Measurements from ENCODE around the gene MET.
"Not testable (repeated sequence)": the region's sequence is repeated elsewhere in the genome, so short reads cannot be mapped to it uniquely, and the experiment has no call there.

MET gene

GRCh38 chr7:116802746-116803152 lies 130.8 kb downstream of the MET start:
- H3K9ac ChIP-seq (ENCODE audit: low read depth, low read length): no peak overlapping the region
- no peaks in the 10 kb centered on the region for H3K36me3 ChIP-seq (ENCODE audit: insufficient read depth, low read length)
- no peak overlapping the region for H3K27ac ChIP-seq (ENCODE audit: low read depth, low read length)
- no peak overlapping the region for H3K4me3 ChIP-seq (ENCODE audit: low read length)
- peaks cover 7% of the 10 kb centered on the region for H3K4me1 ChIP-seq (ENCODE audit: insufficient read depth, low read length)
- no peaks in the 10 kb centered on the region for H3K9me3 ChIP-seq (ENCODE audit: insufficient read depth, low read depth, low read length)
- WGBS: 59% methylated on average over 5 of the region's 5 CpGs
- H3K27me3 ChIP-seq (ENCODE audit: insufficient read depth, low read length): no peaks in the 10 kb centered on the region

- Histone ChIP-seq H3K9me3 (ENCODE audit: insufficient read depth, low read depth, low read length) (no peaks in the 10 kb centered on the region), H3K4me3 (ENCODE audit: low read length) (no peak overlapping the region), H3K27ac (ENCODE audit: low read depth, low read length) (no peak overlapping the region), H3K9ac (ENCODE audit: low read depth, low read length) (no peak overlapping the region), H3K4me1 (ENCODE audit: insufficient read depth, low read length) (peaks cover 10% of the 10 kb centered on the region), H3K36me3 (ENCODE audit: insufficient read depth, low read length) (no peaks in the 10 kb centered on the region), H3K27me3 (ENCODE audit: insufficient read depth, low read length) (no peaks in the 10 kb centered on the region)
- 93% methylated on average over 3 of the region's 3 CpGs for WGBS
Observed at GRCh38 chr7:116804471-116804870, 132.5 kb downstream of the MET start.

GRCh38 chr7:116805100-116805544 lies 133.1 kb downstream of the MET start:
- Histone ChIP-seq H3K27ac (ENCODE audit: low read depth, low read length) (no peak overlapping the region), H3K36me3 (ENCODE audit: insufficient read depth, low read length) (no peaks in the 10 kb centered on the region), H3K9ac (ENCODE audit: low read depth, low read length) (no peak overlapping the region), H3K4me1 (ENCODE audit: insufficient read depth, low read length) (peaks cover 15% of the 10 kb centered on the region), H3K27me3 (ENCODE audit: insufficient read depth, low read length) (no peaks in the 10 kb centered on the region), H3K4me3 (ENCODE audit: low read length) (no peak overlapping the region), H3K9me3 (ENCODE audit: insufficient read depth, low read depth, low read length) (no peaks in the 10 kb centered on the region)
- 94% methylated on average over 7 of the region's 7 CpGs for WGBS

- no peak overlapping the region for H3K9ac ChIP-seq (ENCODE audit: low read depth, low read length)
- H3K4me1 ChIP-seq (ENCODE audit: insufficient read depth, low read length): peaks cover 15% of the 10 kb centered on the region
- no peak overlapping the region for H3K4me3 ChIP-seq (ENCODE audit: low read length)
- H3K36me3 ChIP-seq (ENCODE audit: insufficient read depth, low read length): no peaks in the 10 kb centered on the region
- H3K27me3 ChIP-seq (ENCODE audit: insufficient read depth, low read length): no peaks in the 10 kb centered on the region
- no peaks in the 10 kb centered on the region for H3K9me3 ChIP-seq (ENCODE audit: insufficient read depth, low read depth, low read length)
- WGBS: 94% methylated on average over 6 of the region's 7 CpGs
- no peak overlapping the region for H3K27ac ChIP-seq (ENCODE audit: low read depth, low read length)
Observed at GRCh38 chr7:116806046-116806944, 134.3 kb downstream of the MET start.

GRCh38 chr7:116807011-116807560 lies 135.1 kb downstream of the MET start:
- WGBS: 96% methylated on average over 2 of the region's 3 CpGs
- H3K9ac ChIP-seq (ENCODE audit: low read depth, low read length): no peak overlapping the region
- H3K4me3 ChIP-seq (ENCODE audit: low read length): no peak overlapping the region
- no peak overlapping the region for H3K27ac ChIP-seq (ENCODE audit: low read depth, low read length)
- H3K9me3 ChIP-seq (ENCODE audit: insufficient read depth, low read depth, low read length): no peaks in the 10 kb centered on the region
- H3K36me3 ChIP-seq (ENCODE audit: insufficient read depth, low read length): no peaks in the 10 kb centered on the region
- H3K4me1 ChIP-seq (ENCODE audit: insufficient read depth, low read length): peaks cover 16% of the 10 kb centered on the region
- H3K27me3 ChIP-seq (ENCODE audit: insufficient read depth, low read length): no peaks in the 10 kb centered on the region

- H3K36me3 ChIP-seq (ENCODE audit: insufficient read depth, low read length): no peaks in the 10 kb centered on the region
- H3K9me3 ChIP-seq (ENCODE audit: insufficient read depth, low read depth, low read length): no peaks in the 10 kb centered on the region
- 88% methylated on average over 1 of the region's 1 CpG for WGBS
- no peak overlapping the region for H3K4me3 ChIP-seq (ENCODE audit: low read length)
- H3K27ac ChIP-seq (ENCODE audit: low read depth, low read length): no peak overlapping the region
- no peak overlapping the region for H3K9ac ChIP-seq (ENCODE audit: low read depth, low read length)
- H3K27me3 ChIP-seq (ENCODE audit: insufficient read depth, low read length): no peaks in the 10 kb centered on the region
- H3K4me1 ChIP-seq (ENCODE audit: insufficient read depth, low read length): peaks cover 10% of the 10 kb centered on the region
Observed at GRCh38 chr7:116809636-116810266, 137.8 kb downstream of the MET start.

- Histone ChIP-seq H3K36me3 (ENCODE audit: insufficient read depth, low read length) (no peaks in the 10 kb centered on the region), H3K27me3 (ENCODE audit: insufficient read depth, low read length) (no peaks in the 10 kb centered on the region), H3K9ac (ENCODE audit: low read depth, low read length) (no peak overlapping the region), H3K4me3 (ENCODE audit: low read length) (no peak overlapping the region), H3K9me3 (ENCODE audit: insufficient read depth, low read depth, low read length) (no peaks in the 10 kb centered on the region), H3K4me1 (ENCODE audit: insufficient read depth, low read length) (peaks cover 10% of the 10 kb centered on the region), H3K27ac (ENCODE audit: low read depth, low read length) (no peak overlapping the region)
- 76% methylated on average over 6 of the region's 6 CpGs for WGBS
Observed at GRCh38 chr7:116810267-116811116, 138.5 kb downstream of the MET start.

GRCh38 chr7:116811768-116812167 lies 139.8 kb downstream of the MET start:
- Histone ChIP-seq H3K27me3 (ENCODE audit: insufficient read depth, low read length) (no peaks in the 10 kb centered on the region), H3K4me1 (ENCODE audit: insufficient read depth, low read length) (peaks cover 10% of the 10 kb centered on the region), H3K9ac (ENCODE audit: low read depth, low read length) (no peak overlapping the region), H3K4me3 (ENCODE audit: low read length) (no peak overlapping the region), H3K36me3 (ENCODE audit: insufficient read depth, low read length) (no peaks in the 10 kb centered on the region), H3K9me3 (ENCODE audit: insufficient read depth, low read depth, low read length) (no peaks in the 10 kb centered on the region), H3K27ac (ENCODE audit: low read depth, low read length) (no peak overlapping the region)
- WGBS: 91% methylated on average over 3 of the region's 3 CpGs

GRCh38 chr7:116812860-116813259 lies 140.9 kb downstream of the MET start:
- Histone ChIP-seq H3K9ac (ENCODE audit: low read depth, low read length) (no peak overlapping the region), H3K27ac (ENCODE audit: low read depth, low read length) (no peak overlapping the region), H3K27me3 (ENCODE audit: insufficient read depth, low read length) (no peaks in the 10 kb centered on the region), H3K4me3 (ENCODE audit: low read length) (no peak overlapping the region), H3K9me3 (ENCODE audit: insufficient read depth, low read depth, low read length) (no peaks in the 10 kb centered on the region), H3K36me3 (ENCODE audit: insufficient read depth, low read length) (no peaks in the 10 kb centered on the region), H3K4me1 (ENCODE audit: insufficient read depth, low read length) (peaks cover 10% of the 10 kb centered on the region)
- WGBS: 100% methylated on average over 1 of the region's 2 CpGs

GRCh38 chr7:116813371-116813770 lies 141.4 kb downstream of the MET start:
- H3K27me3 ChIP-seq (ENCODE audit: insufficient read depth, low read length); H3K36me3 ChIP-seq (ENCODE audit: insufficient read depth, low read length); H3K4me3 ChIP-seq (ENCODE audit: low read length); H3K27ac ChIP-seq (ENCODE audit: low read depth, low read length); H3K4me1 ChIP-seq (ENCODE audit: insufficient read depth, low read length); H3K9ac ChIP-seq (ENCODE audit: low read depth, low read length); H3K9me3 ChIP-seq (ENCODE audit: insufficient read depth, low read depth, low read length): not testable (repeated sequence)
- WGBS: 96% methylated on average over 3 of the region's 3 CpGs
